GM04503 (cell line): ENCODE results near the gene INPP5F.
"Not testable (repeated sequence)": the region's sequence is repeated elsewhere in the genome, so short reads cannot be mapped to it uniquely, and the experiment has no call there.

Experiments used
- DNase-seq: peaks from one replicate; pipeline ENCODE4 v3.0.0-alpha.2; 2012; ENCODE audit warnings: low read depth

The INPP5F gene

GRCh38 chr10:119707331-119707730, 18.5 kb upstream of the INPP5F start:
- DNase-seq: not testable (repeated sequence)

GRCh38 chr10:119710935-119711334, 14.9 kb upstream of the INPP5F start:
- not testable (repeated sequence) for DNase-seq

GRCh38 chr10:119713744-119714483, 11.9 kb upstream of the INPP5F start:
- no peak for DNase-seq

GRCh38 chr10:119714484-119714816, 11.4 kb upstream of the INPP5F start:
- no peak for DNase-seq

- DNase-seq: no peak
Observed at GRCh38 chr10:119715628-119716505, 10.0 kb upstream of the INPP5F start.

- DNase-seq: no peak
Observed at GRCh38 chr10:119723161-119723560, 2.7 kb upstream of the INPP5F start.

- DNase-seq: no peak
Observed at GRCh38 chr10:119723624-119724023, 2.2 kb upstream of the INPP5F start.

GRCh38 chr10:119724593-119725516, 995 bp upstream of the INPP5F start:
- DNase-seq: no peak

- DNase-seq: no peak
Observed at GRCh38 chr10:119725517-119725827, 378 bp upstream of the INPP5F start.

GRCh38 chr10:119726676-119727261, 919 bp downstream of the INPP5F start:
- no peak for DNase-seq

- no peak for DNase-seq
Observed at GRCh38 chr10:119728172-119728800, 2.4 kb downstream of the INPP5F start.

GRCh38 chr10:119734396-119735332, 8.8 kb downstream of the INPP5F start:
- no peak for DNase-seq

- no peak for DNase-seq
Observed at GRCh38 chr10:119735451-119735850, 9.6 kb downstream of the INPP5F start.

GRCh38 chr10:119736220-119736619, 10.4 kb downstream of the INPP5F start:
- DNase-seq: no peak

- no peak for DNase-seq
Observed at GRCh38 chr10:119737039-119737663, 11.3 kb downstream of the INPP5F start.

- peak; percentile 55 for DNase-seq
Observed at GRCh38 chr10:119737823-119738222, 12.0 kb downstream of the INPP5F start.

- no peak for DNase-seq
Observed at GRCh38 chr10:119738962-119739361, 13.1 kb downstream of the INPP5F start.

- DNase-seq: no peak
Observed at GRCh38 chr10:119740096-119740495, 14.2 kb downstream of the INPP5F start.

GRCh38 chr10:119742947-119743648, 17.2 kb downstream of the INPP5F start:
- no peak for DNase-seq
